SKM-1 (cell line): Measurements from ENCODE around the gene NPR3.
"Not testable (repeated sequence)": the region's sequence is repeated elsewhere in the genome, so short reads cannot be mapped to it uniquely, and the experiment has no call there.

Source experiments
- DNase-seq: peaks from one replicate; lab custom pipeline; 2025; ENCODE audit not compliant: unreplicated experiment; lab: John Stamatoyannopoulos, UW

Gene NPR3

GRCh38 chr5:32760091-32760509 lies 49.0 kb downstream of the NPR3 start:
- DNase-seq, result no peak

GRCh38 chr5:32765266-32765665 lies 54.1 kb downstream of the NPR3 start:
- DNase-seq, result no peak

- DNase-seq, result no peak
Observed at GRCh38 chr5:32767948-32768467, 56.9 kb downstream of the NPR3 start.

- no peak for DNase-seq
Observed at GRCh38 chr5:32769711-32770110, 58.6 kb downstream of the NPR3 start.

GRCh38 chr5:32770444-32770843 lies 59.3 kb downstream of the NPR3 start:
- no peak for DNase-seq

GRCh38 chr5:32771037-32771436 lies 59.9 kb downstream of the NPR3 start:
- no peak for DNase-seq

- DNase-seq, result no peak
Observed at GRCh38 chr5:32773944-32774343, 62.8 kb downstream of the NPR3 start.

- DNase-seq, result no peak
Observed at GRCh38 chr5:32776200-32776599, 65.1 kb downstream of the NPR3 start.

- DNase-seq, result no peak
Observed at GRCh38 chr5:32777222-32777621, 66.1 kb downstream of the NPR3 start.

GRCh38 chr5:32777733-32778132 lies 66.6 kb downstream of the NPR3 start:
- no peak for DNase-seq

- DNase-seq, result no peak
Observed at GRCh38 chr5:32778403-32778802, 67.3 kb downstream of the NPR3 start.

- DNase-seq, result no peak
Observed at GRCh38 chr5:32779754-32780415, 68.8 kb downstream of the NPR3 start.

- no peak for DNase-seq
Observed at GRCh38 chr5:32780508-32780919, 69.4 kb downstream of the NPR3 start.

- DNase-seq, result no peak
Observed at GRCh38 chr5:32783661-32784060, 72.5 kb downstream of the NPR3 start.

- no peak for DNase-seq
Observed at GRCh38 chr5:32785611-32786254, 74.6 kb downstream of the NPR3 start.

GRCh38 chr5:32786311-32786710 lies 75.2 kb downstream of the NPR3 start:
- DNase-seq, result no peak

- DNase-seq, result no peak
Observed at GRCh38 chr5:32790411-32790951, 79.4 kb downstream of the NPR3 start.

GRCh38 chr5:32791536-32792243 lies 80.6 kb downstream of the NPR3 start:
- no peak for DNase-seq

- no peak for DNase-seq
Observed at GRCh38 chr5:32794086-32794485, 83.0 kb downstream of the NPR3 start.

- no peak for DNase-seq
Observed at GRCh38 chr5:32802764-32803163, 91.6 kb downstream of the NPR3 start.

GRCh38 chr5:32803656-32804055 lies 92.5 kb downstream of the NPR3 start:
- DNase-seq, result no peak

- DNase-seq, result not testable (repeated sequence)
Observed at GRCh38 chr5:32805462-32805861, 94.3 kb downstream of the NPR3 start.
